NCI-H69 (cell line): ENCODE data around the gene ARF4.
A peak's percentile ranks its signal among the peaks of the same experiment; 100 is the strongest.

Experiments
- DNase-seq: peaks from one replicate; lab custom pipeline; 2025; lab: John Stamatoyannopoulos, UW

Gene ARF4

GRCh38 chr3:57577801-57578200 lies 19.3 kb downstream of the ARF4 start:
- no peak for DNase-seq

DNA sequence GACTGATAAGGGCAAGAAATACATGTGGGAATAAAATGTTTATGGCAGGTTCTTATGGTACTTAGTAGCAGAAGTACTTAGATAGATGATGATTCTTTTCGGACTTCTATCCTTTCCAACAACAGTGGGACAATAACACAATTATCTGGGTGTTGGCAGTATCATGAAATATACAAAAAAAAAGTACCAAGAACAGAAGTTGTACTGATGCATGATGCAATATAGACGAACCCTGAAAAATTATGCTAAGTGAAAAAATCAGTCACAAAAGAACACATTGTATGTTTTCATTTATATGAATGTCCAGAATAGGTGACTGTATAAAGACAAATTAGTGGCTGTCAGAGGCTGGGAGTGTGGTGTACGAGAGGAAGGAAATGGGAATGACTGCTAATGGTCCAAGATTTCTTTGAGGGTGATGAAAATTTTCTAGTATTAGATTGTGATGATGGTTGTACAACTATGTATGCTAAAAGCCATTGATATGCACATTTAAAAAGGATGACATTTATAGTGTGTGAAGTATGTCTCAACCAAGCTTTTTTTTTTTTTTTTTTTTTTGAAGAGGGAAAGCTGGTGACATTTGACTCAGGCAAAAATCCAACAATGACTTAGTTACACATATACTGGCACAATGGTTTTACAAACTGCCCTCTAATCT lies 21.0 kb downstream of the ARF4 start:
- no peak for DNase-seq

GRCh38 chr3:57572096-57572495 lies 25.0 kb downstream of the ARF4 start:
- no peak for DNase-seq

- no peak for DNase-seq
Measured at GRCh38 chr3:57570878-57571277, 26.3 kb downstream of the ARF4 start.

DNA sequence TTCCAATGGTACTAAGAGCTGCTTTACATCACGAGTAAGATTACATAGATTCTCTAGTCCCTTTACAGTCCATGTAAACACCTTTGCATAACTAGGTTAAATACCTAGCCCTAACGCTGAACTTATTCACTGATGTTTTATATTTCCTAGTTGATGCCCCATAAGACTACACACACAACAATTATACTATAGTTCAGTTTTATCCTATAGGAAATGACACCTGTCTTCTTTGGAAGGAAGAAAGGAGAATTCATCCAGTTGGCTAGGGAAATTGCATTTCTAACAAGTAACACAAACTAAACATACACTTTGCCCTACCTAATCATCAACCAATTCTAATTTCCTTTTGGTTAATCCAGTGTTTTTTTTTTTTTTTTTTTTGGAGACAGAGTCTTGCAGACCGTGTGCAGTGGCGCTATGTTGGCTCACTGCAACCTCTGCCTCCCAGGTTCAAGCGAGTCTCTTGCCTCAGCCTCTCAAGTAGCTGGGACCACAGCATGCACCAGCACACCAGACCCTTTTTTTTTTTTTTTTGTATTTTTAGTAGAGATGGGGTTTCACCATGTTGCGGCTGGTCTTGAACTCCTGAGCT lies 27.2 kb downstream of the ARF4 start:
- no peak for DNase-seq

GRCh38 chr3:57559526-57559925 lies 37.6 kb downstream of the ARF4 start:
- DNase-seq = no peak

DNA sequence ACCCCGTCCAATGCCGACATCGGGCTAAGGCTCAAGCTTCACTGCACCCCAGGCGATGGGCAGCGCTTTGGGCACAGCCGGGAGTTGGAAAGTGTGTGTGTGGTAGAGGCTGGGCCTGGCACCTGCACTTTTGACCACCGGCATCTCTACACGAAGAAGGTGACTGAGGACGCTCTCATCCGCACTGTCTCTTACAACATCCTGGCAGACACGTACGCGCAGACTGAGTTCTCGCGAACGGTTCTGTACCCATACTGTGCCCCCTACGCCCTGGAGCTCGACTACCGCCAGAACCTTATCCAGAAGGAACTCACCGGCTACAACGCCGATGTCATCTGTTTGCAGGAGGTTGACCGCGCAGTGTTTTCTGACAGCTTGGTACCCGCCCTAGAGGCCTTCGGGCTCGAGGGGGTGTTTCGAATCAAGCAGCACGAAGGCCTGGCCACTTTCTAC lies 40.0 kb downstream of the ARF4 start:
- DNase-seq = peak; percentile 34

DNA sequence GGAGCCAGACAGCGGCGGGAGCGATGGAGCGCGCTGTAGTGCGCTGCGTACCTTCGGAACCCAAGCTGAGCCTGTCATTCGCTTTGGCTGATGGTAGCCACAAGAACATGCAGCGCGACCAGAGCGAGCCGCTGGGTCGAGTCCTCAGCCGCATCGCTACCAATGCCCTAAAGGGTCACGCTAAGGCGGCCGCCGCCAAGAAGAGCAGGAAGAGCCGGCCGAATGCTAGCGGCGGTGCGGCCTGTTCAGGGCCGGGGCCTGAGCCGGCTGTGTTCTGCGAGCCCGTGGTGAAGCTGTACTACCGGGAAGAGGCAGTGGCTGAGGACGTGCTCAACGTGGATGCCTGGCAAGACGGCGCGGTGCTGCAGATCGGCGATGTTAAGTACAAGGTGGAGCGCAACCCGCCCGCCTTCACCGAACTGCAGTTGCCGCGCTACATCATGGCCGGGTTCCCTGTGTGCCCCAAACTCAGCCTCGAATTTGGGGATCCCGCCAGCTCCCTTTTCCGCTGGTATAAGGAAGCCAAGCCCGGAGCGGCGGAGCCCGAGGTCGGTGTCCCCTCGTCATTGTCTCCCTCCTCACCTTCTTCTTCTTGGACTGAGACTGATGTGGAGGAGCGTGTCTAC lies 40.6 kb downstream of the ARF4 start:
- peak; percentile 56 for DNase-seq

GRCh38 chr3:57555738-57556458 lies 41.2 kb downstream of the ARF4 start, which contains the start of gene PDE12:
Gene PDE12 (plus strand): TSS chr3:57556274. CDS start chr3:57556380, 106 bp downstream.
- DNase-seq = peak; percentile 90

DNA sequence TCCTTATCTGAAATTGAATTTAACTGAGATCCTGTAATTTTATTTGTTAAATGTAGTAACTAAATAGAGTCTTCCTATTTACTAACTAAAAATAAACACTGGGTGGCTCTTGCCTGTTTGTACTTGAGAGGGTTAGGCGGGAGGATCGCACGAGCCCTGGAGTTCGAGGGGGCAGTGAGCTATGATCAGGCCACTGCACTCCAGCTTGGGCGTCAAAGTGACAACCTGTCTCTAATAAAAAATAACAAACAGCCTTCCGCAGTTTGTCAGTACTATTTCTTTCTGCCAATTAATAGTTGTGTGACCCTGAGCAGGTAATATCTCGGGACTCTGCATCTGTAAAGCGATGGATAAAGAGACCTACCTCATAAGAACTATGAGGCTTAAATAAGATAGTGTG lies 41.8 kb downstream of the ARF4 start:
- peak; percentile 33 for DNase-seq

- DNase-seq = no peak
Measured at GRCh38 chr3:57546616-57547015, 50.5 kb downstream of the ARF4 start.

GRCh38 chr3:57545636-57546268 lies 51.4 kb downstream of the ARF4 start:
- no peak for DNase-seq

- DNase-seq = peak; percentile 94
Measured at GRCh38 chr3:57544181-57545125, 52.7 kb downstream of the ARF4 start, which contains the start of gene DNAH12. Gene DNAH12 (minus strand): TSS chr3:57544344. CDS start chr3:57542870, 1,474 bp downstream.

GRCh38 chr3:57538465-57538864 lies 58.7 kb downstream of the ARF4 start:
- no peak for DNase-seq

DNA sequence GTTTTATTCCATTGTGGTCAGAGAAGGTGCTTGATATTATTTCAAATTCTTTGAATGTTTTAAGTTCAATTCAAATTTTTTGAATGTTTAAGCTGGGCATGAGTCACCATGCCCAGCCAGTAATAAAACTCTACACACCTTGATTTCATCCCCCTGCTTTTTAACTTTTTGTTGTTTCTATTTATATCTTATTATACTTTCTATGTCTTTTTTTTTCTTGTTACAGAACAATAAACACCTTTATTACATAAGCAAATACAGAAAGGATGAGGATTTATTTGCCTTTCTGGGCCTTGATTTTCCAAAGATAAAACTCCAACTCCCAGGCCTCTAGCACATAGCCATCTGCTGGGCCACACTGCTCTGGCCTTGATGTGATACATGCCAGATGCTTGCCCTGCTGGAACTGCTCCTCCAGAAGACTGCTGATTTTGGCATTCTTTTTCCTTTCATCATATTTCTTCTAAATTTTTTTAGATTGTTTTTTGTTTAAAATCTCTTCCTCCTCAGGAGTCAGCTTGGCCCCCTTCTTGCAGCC lies 67.0 kb downstream of the ARF4 start:
- DNase-seq = no peak
